Measurements from ENCODE around the gene MAZ. TPM values are rescaled to one million over a fixed set of nuclear protein-coding genes. Genes with fewer than 3 reads are reported as not detected.
A peak's percentile ranks its signal among the peaks of the same experiment; 100 is the strongest.
"Not testable (repeated sequence)": the region's sequence is repeated elsewhere in the genome, so short reads cannot be mapped to it uniquely, and the experiment has no call there.

Gene MAZ
- total RNA-seq, 2 donors from 2014 or later, result 33.0 to 86.6 TPM

DNA sequence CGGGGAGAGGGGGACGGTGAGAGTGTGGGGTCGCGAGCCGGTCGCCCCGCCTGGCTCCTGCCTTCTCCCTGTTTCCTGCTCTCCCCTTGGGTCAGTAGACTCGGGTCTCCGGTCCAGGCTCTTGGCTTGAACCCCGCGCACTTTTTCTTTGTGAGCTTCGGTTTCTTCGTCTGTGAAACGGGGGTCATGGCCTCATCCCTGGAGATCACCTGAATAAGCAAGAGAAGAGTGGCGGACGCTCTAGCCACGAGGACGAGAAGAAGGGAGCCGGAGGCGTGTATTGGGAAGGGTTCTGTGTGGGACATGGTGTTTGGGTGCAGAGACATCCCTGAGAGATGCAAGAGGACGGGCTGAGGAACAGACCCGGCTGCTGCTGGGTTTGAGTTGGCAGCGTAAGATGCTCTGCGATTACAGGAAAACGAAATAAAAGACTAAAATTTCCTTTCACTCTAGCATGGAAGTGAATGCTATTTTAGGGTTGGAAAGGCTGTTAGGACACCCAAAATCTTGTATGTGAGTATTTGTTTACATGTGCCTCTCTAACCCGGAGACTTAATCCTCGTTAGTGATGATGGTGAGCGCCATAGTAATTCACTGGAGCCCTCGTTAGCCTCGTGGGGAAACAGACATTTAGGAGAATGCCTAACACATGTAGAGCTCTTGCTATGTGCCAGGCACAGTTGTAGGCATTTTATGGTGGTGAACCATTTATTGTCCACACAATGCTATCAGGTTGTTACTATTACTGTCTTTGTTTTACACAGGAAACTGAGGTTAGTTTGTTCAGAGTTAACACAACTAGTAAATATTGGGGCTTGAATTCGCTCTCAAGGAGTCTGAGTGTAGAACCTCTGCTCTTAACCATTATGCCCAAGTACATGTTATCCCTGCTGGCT is 15.1 kb upstream of the MAZ start:
- DNase-seq (ENCODE audit: low spot score), result no peak
- no peaks in the 10 kb centered on the region for H3K9me3 ChIP-seq
- no peaks in the 10 kb centered on the region for H3K36me3 ChIP-seq
- TF ChIP-seq, protein P1, sequence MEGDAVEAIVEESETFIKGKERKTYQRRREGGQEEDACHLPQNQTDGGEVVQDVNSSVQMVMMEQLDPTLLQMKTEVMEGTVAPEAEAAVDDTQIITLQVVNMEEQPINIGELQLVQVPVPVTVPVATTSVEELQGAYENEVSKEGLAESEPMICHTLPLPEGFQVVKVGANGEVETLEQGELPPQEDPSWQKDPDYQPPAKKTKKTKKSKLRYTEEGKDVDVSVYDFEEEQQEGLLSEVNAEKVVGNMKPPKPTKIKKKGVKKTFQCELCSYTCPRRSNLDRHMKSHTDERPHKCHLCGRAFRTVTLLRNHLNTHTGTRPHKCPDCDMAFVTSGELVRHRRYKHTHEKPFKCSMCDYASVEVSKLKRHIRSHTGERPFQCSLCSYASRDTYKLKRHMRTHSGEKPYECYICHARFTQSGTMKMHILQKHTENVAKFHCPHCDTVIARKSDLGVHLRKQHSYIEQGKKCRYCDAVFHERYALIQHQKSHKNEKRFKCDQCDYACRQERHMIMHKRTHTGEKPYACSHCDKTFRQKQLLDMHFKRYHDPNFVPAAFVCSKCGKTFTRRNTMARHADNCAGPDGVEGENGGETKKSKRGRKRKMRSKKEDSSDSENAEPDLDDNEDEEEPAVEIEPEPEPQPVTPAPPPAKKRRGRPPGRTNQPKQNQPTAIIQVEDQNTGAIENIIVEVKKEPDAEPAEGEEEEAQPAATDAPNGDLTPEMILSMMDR (IDR thresholded peaks at IDR 0.05), result no peak
- H3K4me3 ChIP-seq, result peak overlapping the region; percentile 74 to 92
- H3K27me3 ChIP-seq, result no peaks in the 10 kb centered on the region
- peak overlapping the region in 1 of 2 donors; percentile 55 for H3K27ac ChIP-seq
- H3K4me1 ChIP-seq, result peaks cover 0 to 17% of the 10 kb centered on the region in 2 donors

DNA sequence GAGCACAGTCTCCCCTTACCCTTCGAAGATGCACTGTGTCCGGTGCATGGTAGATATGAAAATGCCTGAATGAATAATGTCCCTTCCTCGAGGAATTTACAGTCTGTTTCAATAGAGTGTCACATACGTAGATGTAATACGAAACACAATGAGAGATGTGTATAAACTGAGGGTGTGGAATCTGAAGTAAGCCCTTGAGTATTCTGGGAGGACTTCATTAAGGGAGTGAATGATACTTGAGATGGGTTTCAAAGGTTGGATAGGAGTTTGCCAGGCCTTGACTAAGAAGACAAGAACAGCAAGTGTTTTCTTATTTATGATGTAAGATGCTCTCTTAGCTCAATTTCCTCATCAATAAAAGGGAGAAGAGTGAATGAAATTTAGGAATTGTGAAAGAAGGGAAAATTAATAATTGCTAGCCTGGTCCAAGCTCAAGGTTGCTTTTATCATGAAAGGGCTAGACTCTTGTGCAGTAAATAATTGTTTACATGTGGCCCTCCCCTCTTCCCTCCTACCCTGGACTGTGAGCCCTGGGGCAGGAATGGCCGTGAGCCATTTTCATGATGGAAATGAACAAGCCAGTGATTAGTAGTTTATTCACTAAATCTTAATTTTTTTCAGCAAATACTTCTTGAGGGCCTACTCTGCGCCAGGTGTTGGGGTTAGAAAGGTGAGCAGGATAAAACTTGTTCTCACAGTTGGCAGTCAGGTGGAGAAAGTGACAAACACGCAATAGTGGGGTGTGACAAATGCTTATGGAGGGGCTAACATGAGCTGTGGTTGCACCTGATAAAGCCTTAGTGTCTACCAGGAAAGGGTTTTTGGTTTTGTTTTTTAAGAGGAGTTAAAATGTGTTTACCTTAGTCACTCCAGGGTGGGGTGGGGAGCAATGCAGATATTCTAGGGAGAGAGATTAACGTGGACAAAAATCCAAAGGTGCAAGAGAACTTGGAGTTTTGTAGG is 14.2 kb upstream of the MAZ start:
- no peaks in the 10 kb centered on the region for H3K27me3 ChIP-seq
- peaks cover 4% of the 10 kb centered on the region for H3K36me3 ChIP-seq
- no peaks in the 10 kb centered on the region for H3K9me3 ChIP-seq
- TF ChIP-seq, protein P1 (IDR thresholded peaks at IDR 0.05), result no peak
- peak overlapping the region in 1 of 2 donors; percentile 92 for H3K4me3 ChIP-seq
- H3K4me1 ChIP-seq, result peaks cover 0 to 17% of the 10 kb centered on the region in 2 donors
- no peak for DNase-seq (ENCODE audit: low spot score)
- no peak overlapping the region for H3K27ac ChIP-seq

DNA sequence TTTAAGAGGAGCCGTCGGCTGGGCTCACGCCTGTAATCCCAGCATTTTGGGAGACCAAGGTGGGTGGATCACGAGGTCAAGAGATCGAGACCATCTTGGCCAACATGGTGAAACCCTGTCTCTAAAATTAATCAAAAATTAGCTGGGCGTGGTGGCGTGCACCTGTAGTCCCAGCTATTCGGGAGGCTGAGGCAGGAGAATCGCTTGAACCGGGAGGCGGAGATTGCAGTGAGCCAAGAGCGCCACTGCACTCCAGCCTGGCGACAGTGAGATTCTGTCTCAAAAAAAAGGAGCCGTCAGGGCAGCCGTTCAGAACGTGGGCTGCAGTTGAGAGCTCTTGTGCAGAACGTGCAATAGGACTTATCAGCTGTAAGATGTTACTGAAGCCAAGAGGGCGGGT is 13.2 kb upstream of the MAZ start:
- peaks cover 0 to 17% of the 10 kb centered on the region in 2 donors for H3K4me1 ChIP-seq
- H3K9me3 ChIP-seq; H3K4me3 ChIP-seq; H3K36me3 ChIP-seq; H3K27ac ChIP-seq; DNase-seq (ENCODE audit: low spot score); H3K27me3 ChIP-seq: not testable (repeated sequence)

DNA sequence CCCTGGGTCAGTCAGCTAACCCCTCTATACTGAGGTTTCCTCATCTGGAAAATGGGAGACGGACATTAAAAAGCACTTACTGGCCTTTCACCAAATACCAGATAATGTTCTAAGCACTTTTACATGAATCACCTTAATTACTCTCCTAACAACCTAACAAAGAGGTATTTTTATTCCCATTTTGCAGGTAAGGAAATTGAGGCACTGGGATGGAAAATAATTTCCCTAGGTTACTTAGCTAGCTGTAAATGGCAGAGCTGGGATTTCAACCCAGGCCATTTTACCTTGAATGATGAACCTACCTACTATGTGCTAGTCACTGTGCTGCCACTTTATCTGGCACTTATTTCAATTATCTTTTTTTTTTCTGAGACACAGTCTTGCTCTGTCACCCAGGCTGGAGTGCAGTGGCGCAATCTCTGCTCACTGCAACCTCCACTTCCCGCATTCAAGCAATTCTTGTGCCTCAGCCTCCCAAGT is 12.1 kb upstream of the MAZ start:
- no peak overlapping the region for H3K4me3 ChIP-seq
- TF ChIP-seq, protein P1 (IDR thresholded peaks at IDR 0.05), result no peak
- H3K36me3 ChIP-seq, result peaks cover 21% of the 10 kb centered on the region
- no peaks in the 10 kb centered on the region for H3K9me3 ChIP-seq
- no peak overlapping the region for H3K27ac ChIP-seq
- H3K27me3 ChIP-seq, result no peaks in the 10 kb centered on the region
- DNase-seq (ENCODE audit: low spot score), result no peak
- peaks cover 0 to 17% of the 10 kb centered on the region in 2 donors for H3K4me1 ChIP-seq

DNA sequence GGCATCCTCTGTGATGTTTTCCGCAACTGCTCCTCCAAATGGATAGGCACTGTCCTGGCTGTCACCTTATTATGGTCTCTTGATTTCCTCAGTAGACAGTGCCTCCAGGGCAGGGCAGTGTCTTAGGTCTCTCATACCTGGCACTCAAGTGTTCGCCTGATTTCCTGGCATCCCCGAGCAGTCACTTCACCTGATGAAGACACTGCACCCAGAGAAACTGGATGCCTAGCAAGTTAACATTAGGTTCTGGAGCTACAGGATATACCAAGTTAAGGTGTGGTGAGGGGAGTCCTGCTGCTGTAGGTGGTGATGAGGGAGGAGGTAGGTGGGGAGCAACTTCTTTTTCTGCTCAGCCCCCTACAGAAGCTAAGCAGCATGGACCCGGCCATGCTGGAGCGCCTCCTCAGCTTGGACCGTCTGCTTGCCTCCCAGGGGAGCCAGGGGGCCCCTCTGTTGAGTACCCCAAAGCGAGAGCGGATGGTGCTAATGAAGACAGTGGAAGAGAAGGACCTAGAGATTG is 3.9 kb upstream of the MAZ start:
- Histone ChIP-seq H3K27ac (no peak overlapping the region), H3K4me3 (no peak overlapping the region), H3K36me3 (peaks cover 25% of the 10 kb centered on the region), H3K9me3 (no peaks in the 10 kb centered on the region), H3K4me1 (peaks cover 0 to 19% of the 10 kb centered on the region in 2 donors), H3K27me3 (no peaks in the 10 kb centered on the region)
- DNase-seq (ENCODE audit: low spot score), result no peak
- TF ChIP-seq, protein P1 (IDR thresholded peaks at IDR 0.05), result no peak
